DND-41 (cell line): Measurements from ENCODE around the gene CHRNB2.

ENCODE experiments used
- CTCF ChIP-seq: IDR thresholded peaks from 2 replicates; pipeline ENCODE4 v1.5.1; 2012; ENCODE audit warnings: borderline replicate concordance, low read length, moderate library complexity, mild to moderate bottlenecking; ENCODE audit not compliant: poor library complexity, severe bottlenecking; ENCODE audit errors: extremely low read depth
- EZH2 ChIP-seq: IDR thresholded peaks from 3 replicates; pipeline ENCODE4 v1.6.1; 2012; ENCODE audit warnings: borderline replicate concordance, low read depth, mild to moderate bottlenecking, moderate library complexity, low read length, inconsistent platforms; ENCODE audit not compliant: severe bottlenecking

- no peak for TF ChIP-seq CTCF
- no peak for TF ChIP-seq EZH2
Measured at GRCh38 chr1:154616659-154617345, 49.2 kb downstream of the CHRNB2 start.
